K562 (cell line): ENCODE results near the gene NME7. TPM values are rescaled to one million over a fixed set of nuclear protein-coding genes. Genes with fewer than 3 reads are reported as not detected.
A peak's percentile ranks its signal among the peaks of the same experiment; 100 is the strongest.

Experiments used
- BMI1 ChIP-seq: fragments of 150-350 bp; IDR thresholded peaks from 2 replicates; pipeline ENCODE4 v1.6.1; 2014; ENCODE audit warnings: low read length
- CBX3 ChIP-seq, 2 experiments: IDR thresholded peaks; 1 replicate in 1 of 2; 2 replicates in 1 of 2; pipeline ENCODE4 v1.6.1; 2012; ENCODE audit warnings: inconsistent platforms in 2 of 2, low read length in 2 of 2, borderline replicate concordance in 1 of 2, control low read depth in 1 of 2
- COPS2 ChIP-seq: fragments of 450-650 bp; conservative IDR thresholded peaks from 2 replicates; pipeline ENCODE4 v1.6.1; 2016; ENCODE audit warnings: mild to moderate bottlenecking, moderate library complexity
- CTCFL ChIP-seq: IDR thresholded peaks from 2 replicates; pipeline ENCODE4 v1.6.1; 2011; ENCODE audit warnings: borderline replicate concordance, low read depth, mild to moderate bottlenecking, moderate library complexity, low read length; ENCODE audit not compliant: insufficient read depth, poor library complexity, severe bottlenecking
- FOXM1 ChIP-seq, 2 experiments: fragments of 450-650 bp in 1 of 2; sonication (generic) in 1 of 2; formaldehyde crosslinking in 1 of 2; IDR thresholded peaks; 2 replicates each; pipeline versions ENCODE4 v1.6.1 to v1.9.0; 2017 to 2022; ENCODE audit warnings: low read depth in 2 of 2, mild to moderate bottlenecking in 2 of 2, missing genetic modification reagents in 1 of 2, moderate library complexity in 1 of 2
- HDAC6 ChIP-seq: IDR thresholded peaks from 2 replicates; pipeline ENCODE4 v1.6.1; 2012; ENCODE audit warnings: low read depth, mild to moderate bottlenecking, control low read depth, inconsistent platforms, low read length, moderate library complexity
- HMG20A ChIP-seq: fragments of 450-650 bp; formaldehyde crosslinking; conservative IDR thresholded peaks from 2 replicates; pipeline ENCODE4 v1.4.0; 2020; ENCODE audit warnings: mild to moderate bottlenecking, mixed read lengths
- MCM5 ChIP-seq: fragments of 450-650 bp; IDR thresholded peaks from 2 replicates; pipeline ENCODE4 v1.6.1; 2016; ENCODE audit warnings: low read depth
- MTA3 ChIP-seq: fragments of 450-650 bp; formaldehyde crosslinking; IDR thresholded peaks from 2 replicates; pipeline ENCODE4 v1.6.1; 2017; ENCODE audit warnings: mild to moderate bottlenecking, borderline replicate concordance
- NFIX ChIP-seq: fragments of 250-450 bp; sonication (Bioruptor Pico); IDR thresholded peaks from 2 replicates; pipeline ENCODE4 v1.4.0; 2020; ENCODE audit warnings: low read depth, mild to moderate bottlenecking, moderate library complexity
- NR2C1 ChIP-seq, 2 experiments: fragments of 450-650 bp; IDR thresholded peaks; 2 replicates each; pipeline ENCODE4 v1.6.1; 2017; ENCODE audit warnings: mild to moderate bottlenecking in 2 of 2, antibody characterized with exemption in 1 of 2, inconsistent platforms in 1 of 2, missing compliant biosample characterization in 1 of 2, missing genetic modification characterization in 1 of 2
- PHF8 ChIP-seq: fragments of 200-600 bp; sonication (generic); IDR thresholded peaks from 2 replicates; pipeline ENCODE4 v1.6.1; 2012; ENCODE audit warnings: mixed run types, mild to moderate bottlenecking, inconsistent platforms, low read length, moderate library complexity, borderline replicate concordance
- POLR2A ChIP-seq: fragments of 450-650 bp; conservative IDR thresholded peaks from 2 replicates; pipeline ENCODE4 v1.6.1; 2016
- SNIP1 ChIP-seq: fragments of 450-650 bp; IDR thresholded peaks from 2 replicates; pipeline ENCODE4 v1.7.1; 2017; ENCODE audit warnings: low read depth, mild to moderate bottlenecking
- SRSF7 ChIP-seq: fragments of 200-400 bp; formaldehyde crosslinking; optimal IDR thresholded peaks from 2 replicates; pipeline ENCODE3; 2017; ENCODE audit warnings: mild to moderate bottlenecking, low read depth, low read length
- ZBTB11 ChIP-seq, 3 experiments: fragments of 200-800 bp in 1 of 3; fragments of 250-450 bp in 1 of 3; fragments of 450-650 bp in 1 of 3; sonication (Bioruptor Pico) in 1 of 3; sonication (Bioruptor generic) in 1 of 3; formaldehyde crosslinking in 1 of 3; IDR thresholded peaks; 2 replicates each; pipeline versions ENCODE4 v1.6.1 to v1.8.0; 2016 to 2022; ENCODE audit warnings: mild to moderate bottlenecking in 2 of 3, missing genetic modification characterization in 2 of 3, missing compliant biosample characterization in 1 of 3, moderate library complexity in 1 of 3
- ZC3H11A ChIP-seq: IDR thresholded peaks from 2 replicates; pipeline ENCODE4 v1.6.1; 2012; ENCODE audit warnings: low read depth, low read length, improper control_type of control experiment
- ZNF695 ChIP-seq: fragments of 450-650 bp; formaldehyde crosslinking; IDR thresholded peaks from 2 replicates; pipeline ENCODE4 v1.4.0; 2020; ENCODE audit warnings: mild to moderate bottlenecking, moderate library complexity
- polyA plus RNA-seq, 8 experiments: library from polyadenylated mRNA; depleted of rRNA in 4 of 8; stranded (reverse) in 5 of 8; unstranded in 3 of 8; fragments of >200 nt; fragmentation: Nextera tagmentation in 2 of 8; fragmentation: Illumina TruSeq in 1 of 8; extraction: Ambion mirVana in 2 of 8; extraction: Trizol in 1 of 8; gene quantifications; 2 replicates each; pipeline versions ENCODE4 v1.2.1 to v1.2.3, GENCODE V29; 2011 to 2014; ENCODE audit warnings: inconsistent platforms in 1 of 8, missing spikeins in 1 of 8
- total RNA-seq, 7 experiments: library from RNA; depleted of rRNA in 6 of 7; stranded (reverse); fragments of >200 nt in 6 of 7; fragmentation: Illumina TruSeq in 2 of 7; extraction: Trizol in 2 of 7; gene quantifications; 2 replicates each; pipeline versions ENCODE4 v1.2.1 to v1.2.3, GENCODE V29; 2011 to 2021; ENCODE audit warnings: low replicate concordance in 1 of 7
- TF ChIP-seq, protein P1 (sequence below): fragments of 450-650 bp; IDR thresholded peaks from 2 replicates; pipeline ENCODE4 v1.7.0; 2016; ENCODE audit warnings: borderline replicate concordance

NME7 gene
- total and polyA plus RNA-seq, 9 of the 15 experiments (the other 6 are each of a cell fraction or from before 2014, with no cell fraction given) = 7.9 to 43.2 (median 23.9) TPM

DNA sequence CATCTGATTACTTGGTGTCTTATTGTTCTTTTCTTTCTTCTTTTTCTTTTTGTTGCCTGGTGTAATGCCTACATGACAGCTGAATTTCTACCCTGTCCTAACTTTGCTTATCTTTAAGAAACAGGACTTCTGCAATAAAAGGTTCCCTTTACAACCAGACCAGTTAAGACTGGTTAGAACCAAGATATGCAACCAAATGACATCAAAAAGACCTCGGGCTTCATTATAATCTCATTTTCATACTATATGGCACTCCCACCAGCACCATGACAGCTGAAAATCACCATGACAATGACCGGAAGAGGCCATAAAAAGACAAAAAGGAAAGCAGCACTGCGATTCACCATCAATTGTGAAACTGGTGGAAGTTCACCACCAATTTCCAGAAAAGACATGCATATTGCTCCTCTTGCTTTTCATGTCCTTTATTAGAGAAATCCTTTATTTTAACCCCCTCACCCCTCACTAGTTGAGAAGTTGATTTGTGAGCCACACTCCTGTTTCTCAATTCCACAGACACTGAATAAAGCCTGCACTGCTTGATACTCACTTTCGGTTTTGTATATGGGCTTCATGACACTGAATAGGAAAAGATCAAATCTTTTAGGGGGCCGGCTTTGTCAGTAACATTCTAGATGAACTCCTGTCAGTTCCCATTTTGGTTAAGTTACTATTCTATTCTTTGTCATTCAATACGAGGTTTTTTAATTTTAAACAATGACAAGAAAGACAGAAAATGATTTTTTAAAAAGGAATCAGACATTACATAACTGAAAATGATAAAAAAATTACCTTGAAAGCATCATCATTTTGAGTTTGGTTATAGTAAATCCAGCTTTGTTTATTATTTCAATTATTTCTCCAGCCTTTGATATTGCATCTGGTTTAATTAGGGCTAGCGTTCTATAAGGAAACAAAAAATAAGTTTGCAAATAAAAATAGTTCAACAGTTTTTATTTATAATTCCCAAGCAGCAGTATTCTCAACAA, 58.1 kb downstream of the NME7 start (continued):
- TF ChIP-seq FOXM1 (IDR thresholded peaks at IDR 0.05; ENCODE audit: low read depth) (peak; percentile 73), FOXM1 (CRISPR knock-in tag; IDR thresholded peaks at IDR 0.05; ENCODE audit: low read depth) (no peak), ZNF695 (CRISPR knock-in tag) (no peak), HMG20A (no peak), CTCFL (no peak), NFIX (CRISPR knock-in tag) (no peak), ZBTB11 (CRISPR knock-in tag; IDR thresholded peaks at IDR 0.05) (no peak; a peak in 1 of 6 replicates), CBX3 (IDR thresholded peaks at IDR 0.05; ENCODE audit: borderline replicate concordance in 1 of 2, low read length in 2 of 2) (peak in 1 of 2 experiments; percentile 62; a peak in 1 of 3 replicates), MCM5 (no peak), PHF8 (peak; percentile 16; the same call in 1 of the 2 replicates), NR2C1 (IDR thresholded peaks at IDR 0.05) (no peak), NR2C1 (tag; IDR thresholded peaks at IDR 0.05) (no peak), HDAC6 (no peak), SRSF7 (no peak), ZC3H11A (no peak), POLR2A (peak; percentile 38; the same call in 1 of the 2 replicates), SNIP1 (no peak), MTA3 (0 out of 2 replicates have a peak, but pooled peaks have one; percentile 47), COPS2 (no peak), BMI1 (no peak)
- TF ChIP-seq, protein P1, sequence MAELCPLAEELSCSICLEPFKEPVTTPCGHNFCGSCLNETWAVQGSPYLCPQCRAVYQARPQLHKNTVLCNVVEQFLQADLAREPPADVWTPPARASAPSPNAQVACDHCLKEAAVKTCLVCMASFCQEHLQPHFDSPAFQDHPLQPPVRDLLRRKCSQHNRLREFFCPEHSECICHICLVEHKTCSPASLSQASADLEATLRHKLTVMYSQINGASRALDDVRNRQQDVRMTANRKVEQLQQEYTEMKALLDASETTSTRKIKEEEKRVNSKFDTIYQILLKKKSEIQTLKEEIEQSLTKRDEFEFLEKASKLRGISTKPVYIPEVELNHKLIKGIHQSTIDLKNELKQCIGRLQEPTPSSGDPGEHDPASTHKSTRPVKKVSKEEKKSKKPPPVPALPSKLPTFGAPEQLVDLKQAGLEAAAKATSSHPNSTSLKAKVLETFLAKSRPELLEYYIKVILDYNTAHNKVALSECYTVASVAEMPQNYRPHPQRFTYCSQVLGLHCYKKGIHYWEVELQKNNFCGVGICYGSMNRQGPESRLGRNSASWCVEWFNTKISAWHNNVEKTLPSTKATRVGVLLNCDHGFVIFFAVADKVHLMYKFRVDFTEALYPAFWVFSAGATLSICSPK = no peak
